A673 (cell line): ENCODE results near the gene CACNA1G. TPM values are rescaled to one million over a fixed set of nuclear protein-coding genes. Genes with fewer than 3 reads are reported as not detected.

Experiments
- BruUV-seq: library from RNA; stranded (reverse); fragments of 400-500 nt; replicated peaks from 2 replicates; lab custom pipeline; 2021; lab: Mats Ljungman, UMichigan
- CTCF ChIA-PET: fragments of 300-600 bp; sonication (Branson Sonifier 250); formaldehyde crosslinking; loops from one replicate; lab custom pipeline; 2022; ENCODE audit warnings: antibody characterized with exemption; lab: Charles Lee
- POLR2A ChIA-PET: fragments of 300-600 bp; sonication (Branson Sonifier 250); formaldehyde crosslinking; loops from one replicate; lab custom pipeline; 2022; ENCODE audit warnings: antibody characterized with exemption; ENCODE audit not compliant: low non-redundant PET; lab: Charles Lee
- DNase-seq: peaks from one replicate; pipeline ENCODE4 v3.0.0-alpha.2; 2015; ENCODE audit warnings: low spot score
- H3K27ac ChIP-seq: fragments of 200-600 bp; sonication (generic); 2 replicates; pipeline ENCODE4 v1.5.1; 2016; ENCODE audit warnings: mixed run types, low read depth, mild to moderate bottlenecking, mixed read lengths, antibody characterized with exemption, low read length; ENCODE audit not compliant: poor library complexity, severe bottlenecking
- H3K27me3 ChIP-seq: fragments of 200-600 bp; sonication (generic); replicated peaks from 2 replicates; pipeline ENCODE4 v1.6.1; 2017; ENCODE audit warnings: mixed run types, low read depth, mild to moderate bottlenecking, mixed read lengths, antibody characterized with exemption, low read length; ENCODE audit not compliant: insufficient read depth, poor library complexity
- H3K36me3 ChIP-seq: fragments of 200-600 bp; sonication (generic); 2 replicates; pipeline ENCODE4 v1.6.1; 2016; ENCODE audit warnings: mixed run types, mild to moderate bottlenecking, mixed read lengths, antibody characterized with exemption, low read length; ENCODE audit not compliant: insufficient read depth, poor library complexity, severe bottlenecking
- H3K4me1 ChIP-seq: fragments of 200-600 bp; sonication (generic); 2 replicates; pipeline ENCODE4 v1.6.1; 2017; ENCODE audit warnings: mixed run types, mild to moderate bottlenecking, mixed read lengths, antibody characterized with exemption, low read length; ENCODE audit not compliant: insufficient read depth, poor library complexity, severe bottlenecking
- H3K4me3 ChIP-seq: fragments of 200-600 bp; sonication (generic); 2 replicates; pipeline ENCODE4 v1.5.1; 2016; ENCODE audit warnings: low read depth, mixed run types, mild to moderate bottlenecking, mixed read lengths, low read length; ENCODE audit not compliant: poor library complexity, severe bottlenecking
- H3K9me3 ChIP-seq: fragments of 200-600 bp; sonication (generic); 2 replicates; pipeline ENCODE4 v1.6.1; 2016; ENCODE audit warnings: mixed run types, low read depth, mild to moderate bottlenecking, mixed read lengths, antibody characterized with exemption, low read length; ENCODE audit not compliant: poor library complexity, severe bottlenecking
- CTCF ChIP-seq: fragments of 300-800, 200-600 bp; sonication (generic); conservative IDR thresholded peaks from 2 replicates; pipeline ENCODE4 v1.5.1; 2017; ENCODE audit warnings: low read depth, mild to moderate bottlenecking, antibody characterized with exemption, low read length, moderate library complexity, mixed read lengths
- EZH2 ChIP-seq: fragments of 200-600 bp; sonication (generic); IDR thresholded peaks from 2 replicates; pipeline ENCODE4 v1.6.1; 2017; ENCODE audit warnings: borderline replicate concordance, low read depth, mild to moderate bottlenecking, mixed read lengths, antibody characterized with exemption, low read length; ENCODE audit not compliant: poor library complexity, severe bottlenecking
- intact Hi-C: fragments of 100-400 bp; cut with micrococcal nuclease; formaldehyde crosslinking; loops from one replicate; pipeline ENCODE4 v1.10.0; 2022; ENCODE audit not compliant: unreplicated experiment
- total RNA-seq: library from RNA; stranded (reverse); gene quantifications from 2 replicates; pipeline ENCODE4 v1.2.3, GENCODE V29; 2021

CACNA1G gene
- total RNA-seq, 1 experiment from 2014 or later: 7.1 TPM

GRCh38 chr17:50539762-50540559 is 20.6 kb upstream of the CACNA1G start:
- no peaks in the 10 kb centered on the region for H3K36me3 ChIP-seq
- DNase-seq: no peak
- no peak overlapping the region for H3K4me3 ChIP-seq
- no TSS peak for BruUV-seq
- H3K4me1 ChIP-seq: peaks cover 15% of the 10 kb centered on the region
- CTCF ChIA-PET: interaction anchor here (0.6 kb wide), 1 partner anchor 278 kb away, joined by 3 read pairs; no protein-coding TSS in a partner anchor
- H3K27ac ChIP-seq: no peak overlapping the region
- POLR2A ChIA-PET: no interaction called here
- H3K9me3 ChIP-seq: no peaks in the 10 kb centered on the region
- H3K27me3 ChIP-seq: no peaks in the 10 kb centered on the region
- intact Hi-C loops: loop anchor here (5.0 to 10.0 kb wide), 2 partner anchors 58 to 245 kb away; no protein-coding TSS in a partner anchor
- no peak for TF ChIP-seq EZH2
- TF ChIP-seq CTCF: no peak

GRCh38 chr17:50540560-50541401 is 19.7 kb upstream of the CACNA1G start:
- Histone ChIP-seq H3K4me1 (peaks cover 15% of the 10 kb centered on the region), H3K27ac (no peak overlapping the region), H3K27me3 (no peaks in the 10 kb centered on the region), H3K9me3 (no peaks in the 10 kb centered on the region), H3K36me3 (no peaks in the 10 kb centered on the region), H3K4me3 (no peak overlapping the region)
- BruUV-seq: no TSS peak
- DNase-seq: no peak
- CTCF ChIA-PET: no interaction called here
- intact Hi-C loops: loop anchor here (5.0 to 10.0 kb wide), 2 partner anchors 58 to 244 kb away; no protein-coding TSS in a partner anchor
- POLR2A ChIA-PET: no interaction called here
- TF ChIP-seq CTCF: no peak
- TF ChIP-seq EZH2: no peak

- DNase-seq: no peak
- BruUV-seq: no TSS peak
- CTCF ChIA-PET: no interaction called here
- Histone ChIP-seq H3K27me3 (no peaks in the 10 kb centered on the region), H3K27ac (peak overlapping the region; percentile 56), H3K4me3 (peak overlapping the region; percentile 58), H3K36me3 (no peaks in the 10 kb centered on the region), H3K4me1 (peaks cover 15% of the 10 kb centered on the region), H3K9me3 (no peaks in the 10 kb centered on the region)
- POLR2A ChIA-PET: no interaction called here
- no peak for TF ChIP-seq CTCF
- TF ChIP-seq EZH2: no peak
- intact Hi-C loops: loop anchor here (5.0 to 10.0 kb wide), 2 partner anchors 59 to 243 kb away; no protein-coding TSS in a partner anchor
These were observed 19.2 kb upstream of the CACNA1G start for GRCh38 chr17:50541402-50541715.
